ENCODE measurements around the gene TLE1.
"Not testable (repeated sequence)": the region's sequence is repeated elsewhere in the genome, so short reads cannot be mapped to it uniquely, and the experiment has no call there.

Gene TLE1

GRCh38 chr9:81650586-81651515 lies 38.5 kb downstream of the TLE1 start:
- DNase-seq = no peak

- DNase-seq = no peak
These were observed 39.7 kb downstream of the TLE1 start for GRCh38 chr9:81649475-81650240.

- no peak for DNase-seq
These were observed 40.5 kb downstream of the TLE1 start for GRCh38 chr9:81648891-81649290.

- no peak for DNase-seq
These were observed 43.0 kb downstream of the TLE1 start for GRCh38 chr9:81646337-81646736.

GRCh38 chr9:81644513-81644912 lies 44.8 kb downstream of the TLE1 start:
- not testable (repeated sequence) for DNase-seq

GRCh38 chr9:81637276-81637675 lies 52.1 kb downstream of the TLE1 start:
- no peak for DNase-seq

- DNase-seq = no peak
These were observed 53.1 kb downstream of the TLE1 start for GRCh38 chr9:81636255-81636599.

GRCh38 chr9:81635521-81636254 lies 53.7 kb downstream of the TLE1 start:
- no peak for DNase-seq

- DNase-seq = no peak
These were observed 54.3 kb downstream of the TLE1 start for GRCh38 chr9:81634915-81635516.

GRCh38 chr9:81633952-81634854 lies 55.1 kb downstream of the TLE1 start:
- DNase-seq = no peak

- DNase-seq = no peak
These were observed 56.7 kb downstream of the TLE1 start for GRCh38 chr9:81632599-81632998.

- no peak for DNase-seq
These were observed 58.1 kb downstream of the TLE1 start for GRCh38 chr9:81631218-81631745.

GRCh38 chr9:81629440-81629839 lies 59.9 kb downstream of the TLE1 start:
- no peak for DNase-seq

- DNase-seq = no peak
These were observed 60.5 kb downstream of the TLE1 start for GRCh38 chr9:81628897-81629296.

- no peak for DNase-seq
These were observed 61.9 kb downstream of the TLE1 start for GRCh38 chr9:81627481-81627880.

- DNase-seq = no peak
These were observed 62.8 kb downstream of the TLE1 start for GRCh38 chr9:81626511-81626910.

GRCh38 chr9:81625969-81626368 lies 63.4 kb downstream of the TLE1 start:
- no peak for DNase-seq

- DNase-seq = no peak
These were observed 65.6 kb downstream of the TLE1 start for GRCh38 chr9:81623778-81624177.

- no peak for DNase-seq
These were observed 66.7 kb downstream of the TLE1 start for GRCh38 chr9:81622471-81623255.

GRCh38 chr9:81621785-81622259 lies 67.5 kb downstream of the TLE1 start:
- no peak for DNase-seq

GRCh38 chr9:81621118-81621517 lies 68.2 kb downstream of the TLE1 start:
- no peak for DNase-seq
